ENCODE data around the gene CFAP45. TPM values are rescaled to one million over a fixed set of nuclear protein-coding genes. Genes with fewer than 3 reads are reported as not detected.

CFAP45 gene
- total RNA-seq, 2 experiments from 2014 or later = 1.3 to 1.4 TPM

GRCh38 chr1:159939678-159940002 is 39.7 kb upstream of the CFAP45 start:
- POLR2A ChIA-PET = interaction anchor here (0.6 kb wide), 1 partner anchor 24 kb away, joined by 3 read pairs; no protein-coding TSS in a partner anchor

GRCh38 chr1:159938905-159939677 is 39.1 kb upstream of the CFAP45 start:
- CTCF ChIA-PET = interaction anchor here (1.0 to 21.5 kb wide), 10 partner anchors 14 to 148 kb away, joined by 3 to 374 read pairs (median 4); partner anchors contain the start of gene TAGLN2

More at GRCh38 chr1:159939678-159940002, 39.7 kb upstream of the CFAP45 start:
- no peak for DNase-seq
- H3K9me3 Mint-ChIP-seq = no peaks in the 10 kb centered on the region
- H3K36me3 Mint-ChIP-seq (ENCODE audit: low read depth) = no peaks in the 10 kb centered on the region
- no peak for ATAC-seq
- TF ChIP-seq CTCF (IDR thresholded peaks at IDR 0.05) = no peak
- intact Hi-C loops (cut with micrococcal nuclease) = loop anchor here (5.0 kb wide), 1 partner anchor 148 kb away; no protein-coding TSS in a partner anchor
- no peak overlapping the region for H3K4me3 Mint-ChIP-seq
- peaks cover 3% of the 10 kb centered on the region for H3K4me1 Mint-ChIP-seq (ENCODE audit: low read depth)
- H3K27ac Mint-ChIP-seq = no peak overlapping the region
- CTCF ChIA-PET = interaction anchor here (1.0 to 21.5 kb wide), 8 partner anchors 47 to 148 kb away, joined by 3 to 374 read pairs (median 4); no protein-coding TSS in a partner anchor
- H3K27me3 Mint-ChIP-seq = peaks cover 16% of the 10 kb centered on the region

GRCh38 chr1:159938211-159938852 is 38.4 kb upstream of the CFAP45 start:
- H3K27ac Mint-ChIP-seq = no peak overlapping the region
- H3K36me3 Mint-ChIP-seq (ENCODE audit: low read depth) = no peaks in the 10 kb centered on the region
- H3K27me3 Mint-ChIP-seq = peaks cover 7% of the 10 kb centered on the region
- no peaks in the 10 kb centered on the region for H3K9me3 Mint-ChIP-seq
- ChIA-PET CTCF (interaction anchor here (1.0 to 21.5 kb wide), 8 partner anchors 13 to 149 kb away, joined by 3 to 374 read pairs (median 4); partner anchors contain the start of gene TAGLN2), POLR2A (interaction anchor here (1.0 kb wide), 2 partner anchors 17 to 161 kb away, joined by 3 to 4 read pairs; no protein-coding TSS in a partner anchor)
- ATAC-seq (no peak), DNase-seq (no peak)
- no peak for TF ChIP-seq CTCF (IDR thresholded peaks at IDR 0.05)
- H3K4me1 Mint-ChIP-seq (ENCODE audit: low read depth) = peaks cover 3% of the 10 kb centered on the region
- intact Hi-C loops (cut with micrococcal nuclease) = loop anchor here (5.0 kb wide), 1 partner anchor 149 kb away; no protein-coding TSS in a partner anchor
- H3K4me3 Mint-ChIP-seq = no peak overlapping the region

More at GRCh38 chr1:159938905-159939677, 39.1 kb upstream of the CFAP45 start:
- Mint-ChIP-seq H3K9me3 (no peaks in the 10 kb centered on the region), H3K27ac (no peak overlapping the region), H3K36me3 (ENCODE audit: low read depth) (no peaks in the 10 kb centered on the region), H3K4me1 (ENCODE audit: low read depth) (peaks cover 3% of the 10 kb centered on the region), H3K4me3 (no peak overlapping the region), H3K27me3 (peaks cover 12% of the 10 kb centered on the region)
- DNase-seq (no peak), ATAC-seq (no peak)
- intact Hi-C loops (cut with micrococcal nuclease) = loop anchor here (5.0 kb wide), 1 partner anchor 148 kb away; no protein-coding TSS in a partner anchor
- POLR2A ChIA-PET = interaction anchor here (1.0 kb wide), 1 partner anchor 162 kb away, joined by 3 read pairs; no protein-coding TSS in a partner anchor
- no peak for TF ChIP-seq CTCF (IDR thresholded peaks at IDR 0.05)

GRCh38 chr1:159937054-159937750 is 37.2 kb upstream of the CFAP45 start:
- no peaks in the 10 kb centered on the region for H3K36me3 Mint-ChIP-seq (ENCODE audit: low read depth)
- H3K27ac Mint-ChIP-seq = no peak overlapping the region
- ChIA-PET POLR2A (interaction anchor here (0.6 to 3.0 kb wide), 3 partner anchors 13 to 69 kb away, joined by 3 to 11 read pairs (median 4); partner anchors contain the start of gene TAGLN2), CTCF (interaction anchor here (0.9 to 21.5 kb wide), 10 partner anchors 9 to 141 kb away, joined by 3 to 374 read pairs (median 4); partner anchors contain the start of genes IGSF9 and TAGLN2)
- intact Hi-C loops (cut with micrococcal nuclease) = loop anchor here (2.0 to 5.0 kb wide), 2 partner anchors 70 to 150 kb away; no protein-coding TSS in a partner anchor
- no peak for TF ChIP-seq CTCF (IDR thresholded peaks at IDR 0.05)
- H3K4me1 Mint-ChIP-seq (ENCODE audit: low read depth) = peaks cover 3% of the 10 kb centered on the region
- H3K4me3 Mint-ChIP-seq = no peak overlapping the region
- no peak for ATAC-seq
- no peaks in the 10 kb centered on the region for H3K9me3 Mint-ChIP-seq
- H3K27me3 Mint-ChIP-seq = peaks cover 2% of the 10 kb centered on the region
- no peak for DNase-seq

All from activated CD8-positive, alpha-beta T cell treated with anti-CD3 and anti-CD28 coated beads for 36 hours (primary cell).